ENCODE measurements around the gene SERINC3. TPM values are rescaled to one million over a fixed set of nuclear protein-coding genes. Genes with fewer than 3 reads are reported as not detected.

Gene SERINC3
- total and polyA plus RNA-seq, 10 of the 15 experiments (the other 5 are each of a cell fraction or from before 2014, with no cell fraction given), result 24.5 to 96.8 (median 38.8) TPM

DNA sequence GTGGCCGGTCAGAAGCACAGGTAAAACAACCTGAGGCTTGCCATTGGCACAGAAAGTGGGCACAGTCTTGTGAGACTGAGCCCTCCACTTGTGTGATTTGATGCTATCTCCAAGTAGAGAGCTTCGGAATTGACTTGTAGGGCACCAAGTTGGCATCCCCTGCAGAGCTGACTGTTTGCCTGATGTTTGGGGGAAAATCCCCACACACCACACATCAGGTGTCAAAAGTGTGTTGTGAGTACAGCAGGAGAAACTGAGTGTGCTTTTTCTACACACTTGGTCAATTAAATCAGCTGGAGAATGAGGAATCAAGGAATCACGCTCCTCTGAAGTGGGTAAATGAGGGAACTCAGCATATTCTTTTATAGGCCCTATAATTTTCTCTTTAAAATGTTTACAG is 989 bp downstream of the SERINC3 start:
- H2AFZ ChIP-seq (ENCODE audit: control insufficient read depth, low read depth, low read length), result no peak overlapping the region
- no peaks in the 10 kb centered on the region for H3K36me3 ChIP-seq (ENCODE audit: control insufficient read depth in 2 of 2, insufficient read depth in 2 of 2, low read length in 1 of 2)
- no peaks in the 10 kb centered on the region for H3K27me3 ChIP-seq (replicated peaks in 1 of 2; ENCODE audit: control insufficient read depth in 2 of 2, insufficient read depth in 2 of 2, low read length in 1 of 2)
- peak overlapping the region; percentile 94 for H3K4me3 ChIP-seq
- BruUV-seq (replicated peaks), result no TSS peak
- FAIRE-seq (no peak), DNase-seq (ENCODE audit: low read depth, low spot score) (no peak), ATAC-seq (no peak)
- WGBS (ENCODE audit: insufficient coverage, insufficient replicate concordance, low lambda C conversion rate, missing lambda C conversion rate), result 76% methylated on average over 3 of the region's 3 CpGs
- H3K79me2 ChIP-seq (ENCODE audit: control insufficient read depth, insufficient read depth, low read length), result peaks cover 48% of the 10 kb centered on the region
- H3K4me2 ChIP-seq (ENCODE audit: control insufficient read depth, insufficient read depth), result peak overlapping the region; percentile 85
- POLR2A ChIA-PET, result interaction anchor here (0.6 to 2.7 kb wide), 3 partner anchors 11 to 71 kb away, joined by 3 to 12 read pairs (median 9); partner anchors contain the start of gene TTPAL
- peak overlapping the region; percentile 93 for H3K27ac ChIP-seq (ENCODE audit: control insufficient read depth, insufficient read depth)
- SMC1A ChIA-PET (ENCODE audit: uncharacterized antibody, unreplicated experiment), result interaction anchor here (1.0 to 2.3 kb wide), 11 partner anchors 13 to 574 kb away, joined by 3 to 8 read pairs (median 5); partner anchors contain the start of gene TTPAL
- H3K4me1 ChIP-seq (ENCODE audit: control insufficient read depth, insufficient read depth, low read length), result peaks cover 7% of the 10 kb centered on the region; the same call in 1 of the 2 replicates
- RAD21 ChIA-PET (ENCODE audit: unreplicated experiment), result interaction anchor here (1.4 to 1.8 kb wide), 4 partner anchors 46 to 97 kb away, joined by 3 to 7 read pairs (median 4); no protein-coding TSS in a partner anchor
- in situ Hi-C loops (cut with MboI) (no loop called here), intact Hi-C loops (cut with micrococcal nuclease; ENCODE audit: unreplicated experiment) (loop anchor here (5.0 kb wide), 1 partner anchor 86 kb away; no protein-coding TSS in a partner anchor)
- no peaks in the 10 kb centered on the region for H4K20me1 ChIP-seq (ENCODE audit: control insufficient read depth, insufficient read depth)
- CTCF ChIA-PET, result interaction anchor here (0.7 to 3.3 kb wide), 14 partner anchors 9 to 310 kb away, joined by 3 to 15 read pairs (median 4); partner anchors contain the start of genes OSER1 and TTPAL
- H3K9ac ChIP-seq (ENCODE audit: control insufficient read depth, insufficient read depth, low read length), result peak overlapping the region; percentile 95
- TF ChIP-seq MAX (IDR thresholded peaks at IDR 0.05; ENCODE audit: low read depth, low read length), result no peak
- no peak for TF ChIP-seq PML (IDR thresholded peaks at IDR 0.05; ENCODE audit: low read length)
- TF ChIP-seq CBX5 (IDR thresholded peaks at IDR 0.05; ENCODE audit: low read depth), result no peak
- no peak for TF ChIP-seq ZNF274 (IDR thresholded peaks at IDR 0.05; ENCODE audit: insufficient read depth, insufficient read length)
- no peak for TF ChIP-seq YBX1 (IDR thresholded peaks at IDR 0.05)
- TF ChIP-seq ASH2L (IDR thresholded peaks at IDR 0.05; ENCODE audit: borderline replicate concordance, low read depth), result no peak
- no peak for TF ChIP-seq IKZF1 (conservative IDR thresholded peaks at IDR 0.05)
- no peak for TF ChIP-seq MLLT1 (IDR thresholded peaks at IDR 0.05)
- TF ChIP-seq BHLHE40 (IDR thresholded peaks at IDR 0.05; ENCODE audit: borderline replicate concordance in 1 of 2, low read depth in 2 of 2, low read length in 1 of 2), result no peak
- no peak for TF ChIP-seq TCF12 (IDR thresholded peaks at IDR 0.05; ENCODE audit: low read depth, low read length)
- TF ChIP-seq IRF4 (IDR thresholded peaks at IDR 0.05; ENCODE audit: low read depth, low read length), result no peak
- no peaks in the 10 kb centered on the region for H3K9me3 ChIP-seq (replicated peaks; ENCODE audit: control insufficient read depth, insufficient read depth, low read length)
